KMS-11 (cell line): Measurements from ENCODE around the gene BPGM.
"Not testable (repeated sequence)": the region's sequence is repeated elsewhere in the genome, so short reads cannot be mapped to it uniquely, and the experiment has no call there.

Source experiments
- H2AFZ ChIP-seq: fragments of 200-600 bp; sonication (generic); 2 replicates; pipeline ENCODE4 v1.6.1; 2016; ENCODE audit warnings: antibody characterized with exemption, mixed run types, low read depth
- H3K27ac ChIP-seq: fragments of 200-600 bp; sonication (generic); 2 replicates; pipeline ENCODE4 v1.6.1; 2016; ENCODE audit warnings: mild to moderate bottlenecking, mixed run types
- H3K27me3 ChIP-seq: fragments of 200-600 bp; sonication (generic); 2 replicates; pipeline ENCODE4 v1.6.1; 2017; ENCODE audit warnings: mild to moderate bottlenecking, low read depth, mixed run types, moderate library complexity; ENCODE audit not compliant: insufficient read depth
- H3K36me3 ChIP-seq: fragments of 200-600 bp; sonication (generic); 2 replicates; pipeline ENCODE4 v1.6.1; 2017; ENCODE audit warnings: mild to moderate bottlenecking, mixed run types; ENCODE audit not compliant: insufficient read depth
- H3K4me1 ChIP-seq: fragments of 200-600 bp; sonication (generic); 2 replicates; pipeline ENCODE4 v1.6.1; 2016; ENCODE audit warnings: mild to moderate bottlenecking, low read depth, mixed run types; ENCODE audit not compliant: poor library complexity, severe bottlenecking
- H3K4me2 ChIP-seq: fragments of 200-600 bp; sonication (generic); 2 replicates; pipeline ENCODE4 v1.7.0; 2016; ENCODE audit warnings: mild to moderate bottlenecking, mixed run types
- H3K4me3 ChIP-seq: fragments of 200-600 bp; sonication (generic); IDR thresholded peaks from 2 replicates; pipeline ENCODE4 v1.6.1; 2017; ENCODE audit warnings: low read depth, low read length, mixed read lengths; ENCODE audit not compliant: insufficient read depth
- H3K79me2 ChIP-seq: fragments of 200-600 bp; sonication (generic); 2 replicates; pipeline ENCODE4 v1.6.1; 2016; ENCODE audit warnings: low read depth, mixed run types; ENCODE audit not compliant: insufficient read depth
- H3K9ac ChIP-seq: fragments of 200-600 bp; sonication (generic); 2 replicates; pipeline ENCODE4 v1.6.1; 2016; ENCODE audit warnings: mild to moderate bottlenecking, mixed run types
- H4K20me1 ChIP-seq: fragments of 200-600 bp; sonication (generic); 2 replicates; pipeline ENCODE4 v1.6.1; 2016; ENCODE audit warnings: mild to moderate bottlenecking, mixed run types; ENCODE audit not compliant: insufficient read depth
- TF ChIP-seq, protein P1 (sequence below): fragments of 200-600 bp; sonication (generic); conservative IDR thresholded peaks from 2 replicates; pipeline ENCODE4 v1.6.1; 2017; ENCODE audit warnings: low read depth, mild to moderate bottlenecking, antibody characterized with exemption, low read length, moderate library complexity, mixed read lengths

The BPGM gene

GRCh38 chr7:134660961-134661376 is 14.3 kb downstream of the BPGM start:
- no peaks in the 10 kb centered on the region for H4K20me1 ChIP-seq
- no peaks in the 10 kb centered on the region for H3K36me3 ChIP-seq
- no peaks in the 10 kb centered on the region for H3K4me1 ChIP-seq
- no peak overlapping the region for H3K9ac ChIP-seq
- H3K4me2 ChIP-seq: no peak overlapping the region
- no peaks in the 10 kb centered on the region for H3K27me3 ChIP-seq
- H2AFZ ChIP-seq: no peak overlapping the region
- H3K4me3 ChIP-seq: no peak overlapping the region
- no peaks in the 10 kb centered on the region for H3K79me2 ChIP-seq
- no peak overlapping the region for H3K27ac ChIP-seq
- TF ChIP-seq, protein P1, sequence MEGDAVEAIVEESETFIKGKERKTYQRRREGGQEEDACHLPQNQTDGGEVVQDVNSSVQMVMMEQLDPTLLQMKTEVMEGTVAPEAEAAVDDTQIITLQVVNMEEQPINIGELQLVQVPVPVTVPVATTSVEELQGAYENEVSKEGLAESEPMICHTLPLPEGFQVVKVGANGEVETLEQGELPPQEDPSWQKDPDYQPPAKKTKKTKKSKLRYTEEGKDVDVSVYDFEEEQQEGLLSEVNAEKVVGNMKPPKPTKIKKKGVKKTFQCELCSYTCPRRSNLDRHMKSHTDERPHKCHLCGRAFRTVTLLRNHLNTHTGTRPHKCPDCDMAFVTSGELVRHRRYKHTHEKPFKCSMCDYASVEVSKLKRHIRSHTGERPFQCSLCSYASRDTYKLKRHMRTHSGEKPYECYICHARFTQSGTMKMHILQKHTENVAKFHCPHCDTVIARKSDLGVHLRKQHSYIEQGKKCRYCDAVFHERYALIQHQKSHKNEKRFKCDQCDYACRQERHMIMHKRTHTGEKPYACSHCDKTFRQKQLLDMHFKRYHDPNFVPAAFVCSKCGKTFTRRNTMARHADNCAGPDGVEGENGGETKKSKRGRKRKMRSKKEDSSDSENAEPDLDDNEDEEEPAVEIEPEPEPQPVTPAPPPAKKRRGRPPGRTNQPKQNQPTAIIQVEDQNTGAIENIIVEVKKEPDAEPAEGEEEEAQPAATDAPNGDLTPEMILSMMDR: no peak

GRCh38 chr7:134662166-134662870 is 15.7 kb downstream of the BPGM start:
- Histone ChIP-seq H2AFZ (no peak overlapping the region), H4K20me1 (no peaks in the 10 kb centered on the region), H3K4me2 (no peak overlapping the region), H3K4me1 (no peaks in the 10 kb centered on the region), H3K4me3 (no peak overlapping the region), H3K36me3 (no peaks in the 10 kb centered on the region), H3K79me2 (no peaks in the 10 kb centered on the region), H3K27me3 (no peaks in the 10 kb centered on the region), H3K27ac (no peak overlapping the region), H3K9ac (no peak overlapping the region)
- TF ChIP-seq, protein P1: no peak

DNA sequence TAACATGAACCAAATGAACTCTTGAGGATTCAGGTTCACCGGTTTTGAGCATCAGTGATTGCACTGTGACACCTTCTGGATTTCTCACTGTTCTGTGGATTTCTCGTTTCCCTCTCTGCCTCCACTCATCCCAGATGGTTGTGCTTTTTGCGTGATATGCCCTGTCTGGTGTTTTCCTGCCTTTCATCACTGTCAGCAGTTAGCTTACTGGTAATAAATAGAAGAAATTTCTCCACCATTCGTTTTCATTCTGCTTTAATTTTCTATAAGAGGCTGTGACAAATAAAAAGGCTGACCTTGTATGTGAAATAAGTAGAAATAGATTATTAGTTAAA is 16.2 kb downstream of the BPGM start:
- Histone ChIP-seq H3K9ac (no peak overlapping the region), H3K36me3 (no peaks in the 10 kb centered on the region), H3K79me2 (no peaks in the 10 kb centered on the region), H3K4me2 (no peak overlapping the region), H3K4me1 (no peaks in the 10 kb centered on the region), H3K27ac (no peak overlapping the region), H3K27me3 (no peaks in the 10 kb centered on the region), H2AFZ (no peak overlapping the region), H3K4me3 (no peak overlapping the region), H4K20me1 (no peaks in the 10 kb centered on the region)
- TF ChIP-seq, protein P1: no peak

DNA sequence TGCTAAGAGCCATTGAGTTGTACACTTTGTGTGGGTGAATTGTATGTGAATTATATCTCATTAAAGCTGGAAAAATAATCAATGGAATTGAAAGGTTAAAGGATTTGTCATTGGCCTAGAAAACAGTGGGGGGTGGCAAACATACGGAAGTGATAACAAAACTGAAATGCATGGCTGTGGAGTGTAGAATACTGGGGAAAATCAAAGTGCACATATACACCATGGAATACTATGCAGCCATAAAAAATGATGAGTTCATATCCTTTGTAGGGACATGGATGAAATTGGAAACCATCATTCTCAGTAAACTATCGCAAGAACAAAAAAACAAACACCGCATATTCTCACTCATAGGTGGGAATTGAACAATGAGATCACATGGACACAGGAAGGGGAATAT is 18.4 kb downstream of the BPGM start:
- peaks cover 14% of the 10 kb centered on the region for H3K4me1 ChIP-seq
- not testable (repeated sequence) for H3K9ac ChIP-seq, H2AFZ ChIP-seq, H3K4me2 ChIP-seq, H4K20me1 ChIP-seq, H3K4me3 ChIP-seq, H3K27ac ChIP-seq, H3K27me3 ChIP-seq, H3K79me2 ChIP-seq, H3K36me3 ChIP-seq

DNA sequence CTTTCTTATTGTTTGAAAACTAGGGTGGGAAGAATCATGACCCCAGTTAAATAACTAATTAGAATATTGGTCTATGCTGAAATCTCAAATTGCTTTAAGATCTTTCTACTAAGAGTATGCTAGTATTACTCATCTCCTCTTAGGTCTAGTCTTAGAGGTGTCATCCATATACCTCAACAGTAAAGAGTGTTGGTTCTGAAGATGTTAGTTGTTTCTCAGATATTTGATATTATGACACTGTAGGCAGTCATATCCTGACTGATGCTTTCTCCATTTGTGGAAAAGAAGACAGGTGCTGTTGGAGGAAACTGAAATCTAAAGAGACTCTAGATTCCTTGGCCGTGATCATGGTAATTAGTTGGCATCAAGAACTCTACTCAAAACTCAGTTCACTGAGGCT is 21.2 kb downstream of the BPGM start:
- no peaks in the 10 kb centered on the region for H3K27me3 ChIP-seq
- TF ChIP-seq, protein P1: no peak

More for the DNA sequence above, 21.2 kb downstream of the BPGM start:
- Histone ChIP-seq H3K36me3 (no peaks in the 10 kb centered on the region), H3K9ac (no peak overlapping the region), H3K4me2 (no peak overlapping the region), H3K27ac (no peak overlapping the region), H3K4me3 (no peak overlapping the region), H4K20me1 (no peaks in the 10 kb centered on the region), H2AFZ (no peak overlapping the region), H3K79me2 (no peaks in the 10 kb centered on the region), H3K4me1 (peaks cover 24% of the 10 kb centered on the region)
